Suprapubic skin (tissue), 4 donors: ENCODE results near the gene FBN1. TPM values are rescaled to one million over a fixed set of nuclear protein-coding genes. Genes with fewer than 3 reads are reported as not detected.

Experiments used
- DNase-seq, 2 donors: peaks; one replicate each; pipeline ENCODE4 v3.0.0-alpha.2; 2019; ENCODE audit warnings: low spot score in 2 of 2
- H3K27ac ChIP-seq: fragments of 200-600 bp; sonication (generic); one replicate; pipeline ENCODE4 v1.5.1; 2019
- H3K27me3 ChIP-seq: fragments of 200-600 bp; sonication (generic); one replicate; pipeline ENCODE4 v1.5.1; 2019
- H3K36me3 ChIP-seq: fragments of 200-600 bp; sonication (generic); one replicate; pipeline ENCODE4 v1.5.1; 2019
- H3K4me1 ChIP-seq: fragments of 200-600 bp; sonication (generic); one replicate; pipeline ENCODE4 v1.5.1; 2019
- H3K4me3 ChIP-seq: fragments of 200-600 bp; sonication (generic); one replicate; pipeline ENCODE4 v1.5.1; 2019; ENCODE audit warnings: mild to moderate bottlenecking
- H3K9me3 ChIP-seq: fragments of 200-600 bp; sonication (generic); one replicate; pipeline ENCODE4 v1.5.1; 2019
- EP300 ChIP-seq: sonication (generic); formaldehyde crosslinking; IDR thresholded peaks from one replicate; pipeline ENCODE4 v1.6.1; 2017; ENCODE audit warnings: antibody characterized with exemption
- POLR2A ChIP-seq, 2 donors: fragments of 450-650 bp; IDR thresholded peaks; one replicate each; pipeline ENCODE4 v1.6.1; 2017; ENCODE audit warnings: antibody characterized with exemption in 2 of 2, mild to moderate bottlenecking in 2 of 2, moderate library complexity in 2 of 2
- POLR2AphosphoS5 ChIP-seq, 3 donors: sonication (generic); formaldehyde crosslinking; IDR thresholded peaks; one replicate each; pipeline ENCODE4 v1.6.1; 2017; ENCODE audit warnings: antibody characterized with exemption in 3 of 3
- WGBS: methylation state at CpG from one replicate; pipeline ENCODE4 v1.1.5; 2018; 5-methylcytosine and 5-hydroxymethylcytosine counted together
- total RNA-seq, 4 donors: library from RNA; depleted of rRNA; stranded (reverse); fragments of >200 nt; gene quantifications; one replicate each; pipeline ENCODE4 v1.1.0, GENCODE V29; 2016
- TF ChIP-seq, protein P1 (sequence below), 2 donors: fragments of 200-600 bp in 1 of 2; fragments of 450-650 bp in 1 of 2; sonication (generic) in 1 of 2; IDR thresholded peaks; one replicate each; pipeline ENCODE4 v1.5.1; 2016 to 2019; ENCODE audit warnings: antibody characterized with exemption in 2 of 2, mild to moderate bottlenecking in 1 of 2, moderate library complexity in 1 of 2

The FBN1 gene
- total RNA-seq, 4 donors from 2014 or later = 12.6 to 24.6 (median 21.0) TPM

DNA sequence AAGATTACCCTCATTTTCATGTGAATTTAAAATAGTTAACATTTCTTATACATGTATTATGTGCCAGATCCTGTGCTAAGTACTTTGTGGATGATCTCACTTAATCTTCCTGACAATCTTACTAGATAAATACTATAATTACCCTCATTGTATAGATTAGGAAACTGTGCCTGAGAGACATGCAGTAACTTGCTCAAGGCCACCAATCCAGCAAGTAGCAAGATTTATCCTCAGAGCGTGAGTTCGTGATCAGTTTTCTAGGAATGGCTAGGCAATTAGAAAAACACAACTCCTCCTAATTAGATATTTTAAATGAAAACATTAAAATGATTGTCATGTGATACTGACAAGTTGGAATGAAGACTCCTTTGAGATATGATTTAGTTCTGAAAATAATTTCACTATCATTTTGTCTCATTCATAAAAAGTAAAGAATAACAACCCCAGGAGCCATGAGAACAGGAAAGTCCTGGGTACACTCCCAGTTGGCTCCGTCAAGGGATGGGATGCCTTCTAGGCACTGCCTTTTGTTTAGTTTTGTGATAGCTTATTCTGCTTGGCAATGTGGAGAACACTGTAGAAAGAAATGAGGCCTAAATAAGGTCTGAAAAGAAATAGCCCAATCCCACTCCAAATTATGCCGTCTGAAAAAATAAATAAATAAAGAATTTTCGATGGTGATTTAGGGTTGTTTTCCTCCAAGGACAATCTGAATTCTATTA is 61.3 kb downstream of the FBN1 start:
- 49% methylated on average over 5 of the region's 5 CpGs for WGBS
- no peaks in the 10 kb centered on the region for H3K9me3 ChIP-seq
- DNase-seq = no peak
- no peak overlapping the region for H3K4me3 ChIP-seq
- H3K36me3 ChIP-seq = no peaks in the 10 kb centered on the region
- H3K4me1 ChIP-seq = peaks cover 21% of the 10 kb centered on the region
- H3K27me3 ChIP-seq = no peaks in the 10 kb centered on the region
- no peak overlapping the region for H3K27ac ChIP-seq
- TF ChIP-seq EP300 = no peak

DNA sequence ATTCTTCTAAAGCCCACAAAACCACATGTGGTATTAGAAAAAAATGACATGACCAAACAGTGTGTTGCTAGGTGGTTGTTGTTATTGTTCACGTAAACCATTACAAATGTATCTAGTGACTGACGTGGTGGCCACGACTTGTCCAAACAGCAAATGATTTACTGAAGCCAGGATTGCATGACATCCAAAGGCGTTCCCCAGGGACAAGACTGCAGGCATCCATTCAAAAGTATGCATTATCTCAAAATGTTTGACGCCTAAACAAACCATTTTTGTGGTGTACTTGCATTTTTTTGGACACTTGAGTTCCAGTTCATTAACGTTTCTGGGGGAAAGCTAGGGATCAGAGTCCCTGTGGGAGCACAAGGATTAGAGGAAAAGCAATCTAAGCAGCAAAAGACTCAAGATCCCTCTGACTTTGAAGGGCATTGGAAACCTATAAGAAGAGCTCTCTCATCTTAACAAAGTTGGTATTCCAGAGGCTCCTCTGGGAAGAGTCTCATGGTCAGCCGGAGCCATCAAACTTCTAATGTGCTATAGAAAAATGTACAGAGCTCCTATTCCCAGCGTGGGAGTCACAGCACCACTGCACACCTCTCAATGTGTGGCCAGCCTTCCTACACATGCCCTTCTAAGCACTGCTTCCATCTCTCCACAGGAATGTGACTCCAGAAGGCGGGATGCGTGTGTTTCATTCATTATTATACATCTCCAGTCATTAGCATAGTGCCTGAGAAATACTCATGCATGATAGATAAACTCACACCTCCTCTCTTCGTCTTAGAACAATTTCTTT is 62.9 kb downstream of the FBN1 start:
- H3K9me3 ChIP-seq = no peaks in the 10 kb centered on the region
- peak in 1 of 3 donors; percentile 24 for TF ChIP-seq POLR2AphosphoS5 (IDR thresholded peaks at IDR 0.05)
- TF ChIP-seq POLR2A (IDR thresholded peaks at IDR 0.05) = no peak
- 62% methylated on average over 11 of the region's 11 CpGs for WGBS
- no peak overlapping the region for H3K27ac ChIP-seq
- DNase-seq = no peak
- no peaks in the 10 kb centered on the region for H3K36me3 ChIP-seq
- peaks cover 23% of the 10 kb centered on the region for H3K4me1 ChIP-seq
- no peaks in the 10 kb centered on the region for H3K27me3 ChIP-seq
- no peak overlapping the region for H3K4me3 ChIP-seq

DNA sequence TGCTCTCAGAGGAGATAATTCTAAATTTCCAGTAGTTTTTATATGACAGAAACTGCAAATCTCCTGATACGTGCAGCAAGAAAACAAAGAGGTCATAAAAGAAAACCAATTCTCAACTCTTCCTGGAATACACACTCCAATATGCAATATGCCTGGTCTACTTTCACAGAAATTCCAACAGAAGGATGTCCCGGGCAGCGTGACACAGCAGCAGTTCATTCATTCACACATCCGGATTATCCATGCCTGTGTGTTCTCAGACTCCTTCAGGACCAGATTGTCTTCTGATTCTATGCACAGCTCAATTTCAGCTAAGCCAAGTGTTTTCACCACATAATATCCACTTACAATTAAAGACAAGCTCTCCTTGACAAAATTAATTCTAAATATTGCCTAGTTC is 64.3 kb downstream of the FBN1 start:
- Histone ChIP-seq H3K27me3 (no peaks in the 10 kb centered on the region), H3K36me3 (no peaks in the 10 kb centered on the region), H3K9me3 (no peaks in the 10 kb centered on the region), H3K4me3 (no peak overlapping the region), H3K4me1 (peaks cover 32% of the 10 kb centered on the region), H3K27ac (no peak overlapping the region)
- no peak for DNase-seq
- TF ChIP-seq POLR2AphosphoS5 (IDR thresholded peaks at IDR 0.05) = no peak
- WGBS = 74% methylated on average over 4 of the region's 4 CpGs

DNA sequence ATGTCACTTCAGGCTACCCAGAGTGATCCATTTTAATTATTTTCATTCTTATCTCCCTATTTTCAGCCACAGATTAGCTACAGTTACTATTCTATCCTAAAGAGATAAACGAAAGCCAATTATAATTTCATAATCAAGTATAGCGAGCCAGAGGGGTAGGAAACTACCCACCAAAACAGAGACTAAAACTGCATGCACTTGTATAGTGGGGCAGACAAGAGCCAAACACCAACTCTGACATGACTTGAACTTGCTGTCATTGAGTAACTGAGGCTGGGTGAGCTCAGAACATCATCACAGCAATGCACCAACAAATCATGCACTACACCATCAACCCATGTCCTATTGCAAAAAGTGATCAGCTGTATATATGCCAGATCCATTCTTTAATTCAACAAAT is 64.8 kb downstream of the FBN1 start:
- Histone ChIP-seq H3K27me3 (no peaks in the 10 kb centered on the region), H3K4me1 (peaks cover 32% of the 10 kb centered on the region), H3K27ac (no peak overlapping the region), H3K4me3 (no peak overlapping the region), H3K9me3 (no peaks in the 10 kb centered on the region), H3K36me3 (no peaks in the 10 kb centered on the region)
- DNase-seq = no peak
- 76% methylated on average over 2 of the region's 2 CpGs for WGBS
- TF ChIP-seq EP300 = no peak
- no peak for TF ChIP-seq POLR2AphosphoS5 (IDR thresholded peaks at IDR 0.05)
- TF ChIP-seq, protein P1, sequence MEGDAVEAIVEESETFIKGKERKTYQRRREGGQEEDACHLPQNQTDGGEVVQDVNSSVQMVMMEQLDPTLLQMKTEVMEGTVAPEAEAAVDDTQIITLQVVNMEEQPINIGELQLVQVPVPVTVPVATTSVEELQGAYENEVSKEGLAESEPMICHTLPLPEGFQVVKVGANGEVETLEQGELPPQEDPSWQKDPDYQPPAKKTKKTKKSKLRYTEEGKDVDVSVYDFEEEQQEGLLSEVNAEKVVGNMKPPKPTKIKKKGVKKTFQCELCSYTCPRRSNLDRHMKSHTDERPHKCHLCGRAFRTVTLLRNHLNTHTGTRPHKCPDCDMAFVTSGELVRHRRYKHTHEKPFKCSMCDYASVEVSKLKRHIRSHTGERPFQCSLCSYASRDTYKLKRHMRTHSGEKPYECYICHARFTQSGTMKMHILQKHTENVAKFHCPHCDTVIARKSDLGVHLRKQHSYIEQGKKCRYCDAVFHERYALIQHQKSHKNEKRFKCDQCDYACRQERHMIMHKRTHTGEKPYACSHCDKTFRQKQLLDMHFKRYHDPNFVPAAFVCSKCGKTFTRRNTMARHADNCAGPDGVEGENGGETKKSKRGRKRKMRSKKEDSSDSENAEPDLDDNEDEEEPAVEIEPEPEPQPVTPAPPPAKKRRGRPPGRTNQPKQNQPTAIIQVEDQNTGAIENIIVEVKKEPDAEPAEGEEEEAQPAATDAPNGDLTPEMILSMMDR (IDR thresholded peaks at IDR 0.05) = no peak
- TF ChIP-seq POLR2A (IDR thresholded peaks at IDR 0.05) = no peak

DNA sequence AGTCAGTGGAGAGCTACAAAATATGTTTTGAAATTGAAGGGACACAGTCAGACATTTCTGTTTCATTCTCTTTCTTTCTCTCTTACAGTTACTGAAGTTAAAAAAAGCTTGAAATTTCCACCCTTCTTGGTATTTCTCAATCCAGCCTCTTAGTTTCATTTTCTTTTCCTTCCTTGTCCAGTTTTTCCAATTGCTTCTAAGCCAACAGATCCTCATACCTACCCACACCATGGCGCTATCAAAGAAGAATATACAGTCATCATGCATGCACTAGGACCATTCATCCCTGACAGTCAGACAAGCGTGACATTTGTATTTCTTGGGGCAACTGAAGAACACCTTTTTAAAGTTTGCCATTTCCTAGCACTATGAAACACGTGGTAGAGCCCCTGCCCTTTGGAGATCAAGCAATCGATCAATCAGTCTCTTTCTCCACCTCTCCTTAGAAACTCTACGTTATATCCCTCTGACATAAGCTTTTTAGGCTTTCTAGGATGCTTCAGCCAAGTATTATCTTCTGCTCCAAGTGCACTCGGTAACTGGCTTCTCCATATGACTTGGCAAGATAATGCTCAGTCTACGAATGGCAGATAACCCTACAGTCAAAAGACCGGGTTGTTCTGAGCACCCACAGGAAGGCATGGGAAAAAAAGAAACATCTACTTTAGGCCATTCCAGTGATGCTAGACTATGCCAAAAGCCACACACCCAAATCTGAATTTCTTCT is 65.4 kb downstream of the FBN1 start:
- DNase-seq = no peak
- 75% methylated on average over 8 of the region's 8 CpGs for WGBS
- Histone ChIP-seq H3K36me3 (no peaks in the 10 kb centered on the region), H3K4me1 (peaks cover 32% of the 10 kb centered on the region), H3K27ac (no peak overlapping the region), H3K4me3 (no peak overlapping the region), H3K27me3 (no peaks in the 10 kb centered on the region), H3K9me3 (no peaks in the 10 kb centered on the region)
- TF ChIP-seq POLR2AphosphoS5 (IDR thresholded peaks at IDR 0.05) = no peak
- TF ChIP-seq, protein P1 (IDR thresholded peaks at IDR 0.05) = no peak
- no peak for TF ChIP-seq EP300
- TF ChIP-seq POLR2A (IDR thresholded peaks at IDR 0.05) = no peak

DNA sequence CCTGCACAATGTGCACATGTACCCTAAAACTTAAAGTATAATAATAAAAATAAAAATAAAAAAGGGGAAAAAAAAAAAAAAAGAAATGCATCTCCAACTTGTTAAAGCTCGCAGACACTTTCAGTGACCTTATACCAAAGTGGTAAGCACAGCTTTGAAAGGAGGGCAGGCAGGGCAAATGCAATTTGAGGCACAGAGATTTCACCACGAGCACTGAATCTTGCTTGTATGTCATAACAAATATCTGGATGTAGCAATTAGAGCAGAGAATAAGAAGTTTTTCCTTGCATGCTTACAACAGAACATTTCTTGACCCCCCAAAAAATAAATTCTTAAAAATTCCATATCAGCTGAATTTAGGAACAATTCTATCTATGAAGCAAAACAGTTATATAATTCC is 66.5 kb downstream of the FBN1 start:
- no peaks in the 10 kb centered on the region for H3K9me3 ChIP-seq

More for the DNA sequence above, 66.5 kb downstream of the FBN1 start:
- H3K27ac ChIP-seq = no peak overlapping the region
- WGBS = 90% methylated on average over 2 of the region's 2 CpGs
- TF ChIP-seq POLR2AphosphoS5 (IDR thresholded peaks at IDR 0.05) (no peak), EP300 (no peak), POLR2A (IDR thresholded peaks at IDR 0.05) (no peak)
- TF ChIP-seq, protein P1 (IDR thresholded peaks at IDR 0.05) = no peak
- peaks cover 28% of the 10 kb centered on the region for H3K4me1 ChIP-seq
- H3K4me3 ChIP-seq = no peak overlapping the region
- no peaks in the 10 kb centered on the region for H3K27me3 ChIP-seq
- no peaks in the 10 kb centered on the region for H3K36me3 ChIP-seq
- DNase-seq = no peak
